OCI-LY3 (cell line): ENCODE results near the gene CEP250.
"Not testable (repeated sequence)": the region's sequence is repeated elsewhere in the genome, so short reads cannot be mapped to it uniquely, and the experiment has no call there.

Experiments used
- H2AFZ ChIP-seq: fragments of 200-600, 300-600 bp; shearing (Covaris generic); 2 replicates; pipeline ENCODE4 v1.6.0; 2014; ENCODE audit warnings: antibody characterized with exemption, low read depth, low read length
- H3K27ac ChIP-seq: fragments of 200-600, 300-600 bp; sonication (generic); 2 replicates; pipeline ENCODE4 v1.5.1; 2014; ENCODE audit warnings: mild to moderate bottlenecking, low read length, moderate library complexity, mixed read lengths
- H3K27me3 ChIP-seq: fragments of 200-600, 300-600 bp; sonication (generic); 2 replicates; pipeline ENCODE4 v1.6.1; 2014; ENCODE audit warnings: low read depth, low read length, mixed read lengths
- H3K36me3 ChIP-seq: fragments of 200-600, 300-600 bp; sonication (generic); replicated peaks from 2 replicates; pipeline ENCODE3; 2014; ENCODE audit warnings: low read depth, low read length, mixed read lengths
- H3K4me1 ChIP-seq: fragments of 300-600, 200-600 bp; sonication (generic); 2 replicates; pipeline ENCODE4 v1.6.1; 2014; ENCODE audit warnings: low read length, mixed read lengths
- H3K4me2 ChIP-seq: fragments of 200-600, 300-600 bp; sonication (generic); 2 replicates; pipeline ENCODE4 v1.6.1; 2014; ENCODE audit warnings: low read length, mixed read lengths
- H3K4me3 ChIP-seq: fragments of 300-600, 200-600 bp; sonication (generic); 2 replicates; pipeline ENCODE4 v1.5.1; 2014; ENCODE audit warnings: antibody characterized with exemption, mild to moderate bottlenecking, low read length, moderate library complexity
- H3K79me2 ChIP-seq: fragments of 300-600, 200-600 bp; shearing (Covaris generic); 2 replicates; pipeline ENCODE4 v1.6.1; 2014; ENCODE audit warnings: mild to moderate bottlenecking, low read length, mixed read lengths
- H3K9ac ChIP-seq: fragments of 300-600, 200-600 bp; shearing (Covaris generic); 2 replicates; pipeline ENCODE4 v1.6.0; 2014; ENCODE audit warnings: mild to moderate bottlenecking, low read length, moderate library complexity
- H3K9me3 ChIP-seq: fragments of 200-600, 300-600 bp; shearing (Covaris generic); 2 replicates; pipeline ENCODE4 v1.6.1; 2014; ENCODE audit warnings: low read length, mixed read lengths; ENCODE audit not compliant: insufficient read depth
- H4K20me1 ChIP-seq: fragments of 200-600, 300-600 bp; sonication (generic); 2 replicates; pipeline ENCODE4 v1.6.1; 2016; ENCODE audit warnings: low read length, mixed read lengths; ENCODE audit not compliant: insufficient read depth
- CTCF ChIP-seq: fragments of 200-600, 300-600 bp; sonication (generic); IDR thresholded peaks from 2 replicates; pipeline ENCODE4 v1.5.1; 2014; ENCODE audit warnings: antibody characterized with exemption, low read length, low read depth
- EZH2phosphoT487 ChIP-seq: fragments of 200-600 bp; shearing (Covaris generic); IDR thresholded peaks from 2 replicates; pipeline ENCODE4 v1.6.1; 2018; ENCODE audit warnings: antibody characterized with exemption, mixed run types, low read depth

The CEP250 gene

GRCh38 chr20:35544436-35544835 is 89.0 kb downstream of the CEP250 start:
- peaks cover 9% of the 10 kb centered on the region for H3K79me2 ChIP-seq
- H3K4me2 ChIP-seq: no peak overlapping the region
- H3K36me3 ChIP-seq: peaks cover 32% of the 10 kb centered on the region
- H3K27ac ChIP-seq: no peak overlapping the region
- H3K4me1 ChIP-seq: peaks cover 15% of the 10 kb centered on the region
- H3K9me3 ChIP-seq: no peaks in the 10 kb centered on the region
- no peaks in the 10 kb centered on the region for H4K20me1 ChIP-seq
- H3K27me3 ChIP-seq: no peaks in the 10 kb centered on the region
- H3K9ac ChIP-seq: no peak overlapping the region
- no peak overlapping the region for H2AFZ ChIP-seq
- no peak overlapping the region for H3K4me3 ChIP-seq
- TF ChIP-seq EZH2phosphoT487: no peak
- no peak for TF ChIP-seq CTCF

GRCh38 chr20:35544941-35545340 is 89.5 kb downstream of the CEP250 start:
- H3K9ac ChIP-seq, H2AFZ ChIP-seq, H3K9me3 ChIP-seq, H3K4me3 ChIP-seq, H3K27ac ChIP-seq, H3K79me2 ChIP-seq, H3K27me3 ChIP-seq, H4K20me1 ChIP-seq, H3K4me2 ChIP-seq: not testable (repeated sequence)
- Histone ChIP-seq H3K4me1 (peaks cover 15% of the 10 kb centered on the region), H3K36me3 (peaks cover 33% of the 10 kb centered on the region)

- peaks cover 11% of the 10 kb centered on the region for H3K4me1 ChIP-seq
- TF ChIP-seq EZH2phosphoT487 (no peak), CTCF (no peak)
- no peak overlapping the region for H3K9ac ChIP-seq
- H3K27me3 ChIP-seq: no peaks in the 10 kb centered on the region
- no peak overlapping the region for H3K27ac ChIP-seq
- H3K79me2 ChIP-seq: peaks cover 9% of the 10 kb centered on the region
- no peaks in the 10 kb centered on the region for H3K9me3 ChIP-seq
- H3K4me2 ChIP-seq: no peak overlapping the region
- H3K4me3 ChIP-seq: no peak overlapping the region
- no peak overlapping the region for H2AFZ ChIP-seq
- H4K20me1 ChIP-seq: no peaks in the 10 kb centered on the region
- peaks cover 35% of the 10 kb centered on the region for H3K36me3 ChIP-seq
These were observed 90.7 kb downstream of the CEP250 start for GRCh38 chr20:35546127-35546526.

- H3K4me1 ChIP-seq: peaks cover 5% of the 10 kb centered on the region
- peaks cover 45% of the 10 kb centered on the region for H3K36me3 ChIP-seq
- H3K4me3 ChIP-seq: no peak overlapping the region
- H3K27ac ChIP-seq: no peak overlapping the region
- H3K4me2 ChIP-seq: no peak overlapping the region
- H3K27me3 ChIP-seq: no peaks in the 10 kb centered on the region
- no peak for TF ChIP-seq CTCF
- no peak for TF ChIP-seq EZH2phosphoT487
- no peak overlapping the region for H3K9ac ChIP-seq
- H4K20me1 ChIP-seq: no peaks in the 10 kb centered on the region
- H3K9me3 ChIP-seq: no peaks in the 10 kb centered on the region
- peaks cover 6% of the 10 kb centered on the region for H3K79me2 ChIP-seq
- no peak overlapping the region for H2AFZ ChIP-seq
These were observed 91.9 kb downstream of the CEP250 start for GRCh38 chr20:35547329-35547728.

- Histone ChIP-seq H3K4me1 (no peaks in the 10 kb centered on the region), H3K9ac (no peak overlapping the region), H4K20me1 (no peaks in the 10 kb centered on the region), H2AFZ (no peak overlapping the region), H3K27ac (no peak overlapping the region), H3K36me3 (peaks cover 40% of the 10 kb centered on the region), H3K27me3 (no peaks in the 10 kb centered on the region), H3K79me2 (no peaks in the 10 kb centered on the region), H3K9me3 (no peaks in the 10 kb centered on the region), H3K4me2 (no peak overlapping the region), H3K4me3 (no peak overlapping the region)
- TF ChIP-seq CTCF (no peak), EZH2phosphoT487 (no peak)
These were observed 96.1 kb downstream of the CEP250 start for GRCh38 chr20:35551503-35551902.
